GM19455 (cell line): ENCODE data around the gene TLR6.
"Not testable (repeated sequence)": the region's sequence is repeated elsewhere in the genome, so short reads cannot be mapped to it uniquely, and the experiment has no call there.

Experiments
- ATAC-seq: cut with Tn5 transposase; IDR thresholded peaks from one replicate; pipeline ENCODE4 v1.9.1; 2021; ENCODE audit not compliant: unreplicated experiment

Gene TLR6

DNA sequence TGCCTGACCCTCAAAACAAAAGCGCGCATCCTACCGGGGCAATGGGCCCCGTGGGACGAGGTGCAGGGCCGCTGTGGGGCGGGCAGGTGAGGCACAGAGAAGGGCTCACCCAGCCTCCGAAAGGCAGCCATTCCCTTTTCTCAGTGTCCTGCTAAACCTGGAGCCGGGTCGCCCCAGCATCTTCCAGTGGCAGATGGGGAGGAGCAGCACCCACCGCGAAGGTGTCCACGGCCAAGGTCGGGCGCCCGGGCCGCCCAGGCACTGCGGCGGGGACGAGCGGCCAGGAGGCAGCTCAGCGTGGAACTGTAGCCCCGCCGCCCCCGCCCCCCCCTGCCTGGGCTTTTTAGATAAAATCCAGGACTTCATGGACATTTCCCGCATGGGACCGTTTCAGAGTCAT lies 32.9 kb downstream of the TLR6 start:
- no peak for ATAC-seq

DNA sequence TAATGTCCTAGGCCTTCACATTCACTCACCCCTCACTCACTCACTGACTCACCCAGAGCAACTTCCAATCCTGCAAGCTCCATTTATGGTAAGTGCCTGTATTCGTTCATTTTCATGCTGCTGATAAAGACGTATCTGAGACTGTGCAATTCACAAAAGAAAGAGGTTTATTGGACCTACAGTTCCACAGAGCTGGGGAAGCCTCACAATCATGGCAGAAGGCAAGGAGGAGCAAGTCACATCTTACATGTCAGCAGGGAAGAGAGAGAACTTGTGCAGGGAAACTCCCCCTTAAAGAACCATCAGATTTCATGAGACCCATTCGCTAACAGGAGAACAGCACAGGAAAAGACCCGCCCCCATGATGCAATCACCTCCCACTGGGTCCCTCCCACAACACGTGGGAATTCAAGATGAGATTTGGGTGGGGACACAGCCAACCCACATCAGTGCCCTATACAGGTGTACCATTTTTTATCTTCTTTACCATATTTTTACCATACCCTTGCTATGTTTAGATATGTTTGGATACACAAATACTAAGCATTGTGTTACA lies 33.8 kb downstream of the TLR6 start:
- no peak for ATAC-seq

DNA sequence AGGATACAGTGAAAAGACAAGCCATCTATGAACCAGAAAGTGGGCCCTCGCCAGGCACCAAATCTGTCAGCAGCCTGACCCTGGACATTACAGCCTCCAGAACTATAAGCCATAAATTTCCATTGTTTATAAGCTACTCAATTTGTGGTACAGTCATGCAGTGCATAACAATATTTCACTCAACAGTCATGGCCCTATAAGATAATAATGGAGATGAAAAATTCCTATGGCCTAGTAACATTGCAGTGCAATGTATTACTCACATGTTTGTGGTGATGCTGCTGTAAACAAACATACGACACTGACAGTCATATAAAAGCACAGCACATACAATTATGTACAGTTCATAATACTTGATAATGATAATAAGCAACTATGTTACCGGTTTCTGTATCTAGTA lies 34.9 kb downstream of the TLR6 start:
- no peak for ATAC-seq

DNA sequence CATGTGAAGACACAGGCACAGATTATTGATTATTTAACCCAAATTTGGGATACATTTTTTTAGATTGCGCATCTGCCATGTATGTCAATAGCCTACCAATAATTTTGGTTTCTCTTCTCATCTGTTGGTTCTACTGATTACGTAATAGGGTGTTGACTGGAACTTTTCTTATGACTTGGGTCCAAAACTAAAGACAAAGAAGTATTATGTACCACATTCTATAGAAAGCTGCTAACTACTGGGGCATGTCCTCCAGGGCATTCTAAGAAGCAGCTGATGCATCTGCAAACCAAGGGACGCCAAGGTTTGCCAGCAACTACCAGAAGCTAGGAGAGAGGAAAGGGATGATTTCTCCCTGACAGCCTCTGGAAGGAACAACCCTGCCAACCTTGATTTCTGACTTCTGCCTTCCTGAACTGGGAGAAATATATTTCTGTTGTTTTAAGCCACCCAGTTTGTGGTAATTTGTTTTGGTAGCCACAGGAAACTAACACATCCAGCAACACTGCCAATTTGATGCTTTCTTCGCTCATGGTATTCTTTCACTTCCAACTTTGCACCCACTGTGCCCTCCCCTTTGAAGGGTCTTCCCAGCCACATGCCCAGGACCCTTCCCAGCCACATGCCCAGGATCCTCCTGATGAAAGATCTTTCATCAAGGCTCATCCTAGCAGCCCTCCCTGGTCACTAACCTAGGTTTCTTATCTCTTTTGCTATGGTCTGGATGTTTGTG lies 36.1 kb downstream of the TLR6 start:
- no peak for ATAC-seq

DNA sequence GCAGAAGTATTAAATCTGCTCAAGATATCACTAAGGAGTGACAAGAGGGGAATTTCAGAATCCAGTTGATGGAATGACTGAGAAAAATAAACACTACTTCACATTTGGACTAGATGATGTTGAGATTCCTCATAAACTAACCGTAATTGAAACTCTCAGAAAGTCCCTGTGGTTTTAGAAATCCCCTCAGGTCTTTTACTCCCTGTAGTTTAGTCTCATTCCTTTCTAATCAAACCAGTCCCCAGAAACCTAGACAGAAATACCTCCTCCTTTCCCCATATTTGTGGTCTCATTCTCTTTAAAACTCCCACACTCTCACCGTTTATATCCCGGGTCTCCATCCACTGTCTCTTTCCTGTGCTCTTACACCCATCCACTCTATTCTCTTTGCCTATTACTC lies 37.0 kb downstream of the TLR6 start:
- no peak for ATAC-seq

GRCh38 chr4:38818441-38818976 lies 38.1 kb downstream of the TLR6 start:
- ATAC-seq: no peak

- ATAC-seq: no peak
These were observed 40.5 kb downstream of the TLR6 start for GRCh38 chr4:38815885-38816782.

DNA sequence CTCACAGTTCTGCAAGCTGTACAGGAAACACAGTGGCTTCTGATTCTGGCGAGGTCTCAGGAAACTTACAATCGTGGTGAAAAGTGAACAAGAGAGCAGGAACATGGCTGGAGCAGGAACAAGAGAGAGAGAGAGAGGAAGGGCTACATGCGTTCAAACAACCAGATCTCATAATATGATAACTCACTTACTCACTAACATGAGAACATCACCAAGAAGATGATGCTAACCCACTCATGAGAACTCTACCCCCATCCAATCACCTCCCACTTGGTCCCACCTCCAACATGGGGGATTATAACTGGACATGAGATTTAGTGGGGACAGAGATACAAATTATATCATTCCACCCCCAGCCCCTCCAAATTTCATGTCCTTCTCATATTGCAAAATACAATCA lies 42.2 kb downstream of the TLR6 start:
- no peak for ATAC-seq

DNA sequence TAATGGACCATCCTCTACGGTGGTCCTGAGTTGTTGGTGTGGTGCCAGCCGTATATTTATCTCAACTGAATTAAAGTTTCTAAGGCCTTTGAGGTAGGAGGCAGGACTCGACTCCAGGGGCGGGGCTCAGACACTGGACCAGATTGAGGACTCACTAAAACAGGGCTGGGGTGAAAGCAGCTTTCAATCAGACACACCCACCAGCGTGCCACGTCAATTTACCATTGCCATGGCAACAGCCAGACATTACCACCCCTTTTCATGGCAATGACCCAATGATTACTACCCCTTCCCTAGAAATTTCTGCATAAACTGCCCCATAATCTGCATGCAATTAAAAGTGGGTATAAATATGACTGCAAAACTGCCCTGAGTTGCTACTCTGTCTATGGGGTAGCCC lies 45.3 kb downstream of the TLR6 start:
- ATAC-seq: no peak

DNA sequence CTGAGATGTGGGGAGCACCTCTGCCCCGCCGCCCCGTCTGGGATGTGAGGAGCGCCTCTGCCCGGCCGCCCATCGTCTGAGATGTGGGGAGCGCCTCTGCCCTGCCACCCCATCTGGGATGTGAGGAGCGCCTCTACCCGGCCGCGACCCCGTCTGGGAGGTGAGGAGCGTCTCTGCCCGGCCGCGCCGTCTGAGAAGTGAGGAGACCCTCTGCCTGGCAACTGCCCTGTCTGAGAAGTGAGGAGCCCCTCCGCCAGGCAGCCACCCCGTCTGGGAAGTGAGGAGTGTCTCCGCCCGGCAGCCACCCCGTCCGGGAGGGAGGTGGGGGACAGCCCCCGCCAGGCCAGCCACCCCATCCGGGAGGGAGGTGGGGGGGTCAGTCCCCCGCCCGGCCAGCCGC lies 49.2 kb downstream of the TLR6 start:
- not testable (repeated sequence) for ATAC-seq

GRCh38 chr4:38806251-38806650 lies 50.4 kb downstream of the TLR6 start:
- not testable (repeated sequence) for ATAC-seq

DNA sequence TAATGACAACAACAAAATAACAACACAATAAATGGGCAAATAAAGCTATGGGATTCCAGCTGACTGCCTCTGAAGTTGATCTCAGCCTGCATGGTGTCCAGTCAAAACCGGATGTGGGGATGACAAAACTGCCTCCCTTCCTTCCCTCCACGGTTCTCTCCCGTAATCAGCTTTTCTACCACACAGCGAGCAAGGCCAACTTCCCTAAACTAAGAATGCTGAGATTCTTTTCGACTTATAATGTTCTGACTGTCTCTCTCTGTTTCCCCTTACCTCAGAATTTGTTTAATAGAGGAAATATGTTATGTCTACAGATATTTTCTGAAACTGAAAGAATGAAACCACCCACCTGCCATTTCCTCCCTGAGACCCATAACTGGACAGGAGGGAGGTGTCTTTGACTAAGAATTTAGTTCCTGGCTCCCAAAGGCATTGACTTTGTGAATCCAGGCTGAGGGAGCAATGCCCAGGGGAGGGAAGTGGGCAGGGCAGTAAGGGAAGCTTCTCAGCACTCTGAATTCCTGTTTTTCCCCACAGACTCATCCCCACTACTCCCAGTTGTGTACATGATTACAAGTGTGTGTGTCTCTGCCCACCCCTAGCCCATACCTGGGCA lies 51.0 kb downstream of the TLR6 start:
- ATAC-seq: peak; percentile 84

DNA sequence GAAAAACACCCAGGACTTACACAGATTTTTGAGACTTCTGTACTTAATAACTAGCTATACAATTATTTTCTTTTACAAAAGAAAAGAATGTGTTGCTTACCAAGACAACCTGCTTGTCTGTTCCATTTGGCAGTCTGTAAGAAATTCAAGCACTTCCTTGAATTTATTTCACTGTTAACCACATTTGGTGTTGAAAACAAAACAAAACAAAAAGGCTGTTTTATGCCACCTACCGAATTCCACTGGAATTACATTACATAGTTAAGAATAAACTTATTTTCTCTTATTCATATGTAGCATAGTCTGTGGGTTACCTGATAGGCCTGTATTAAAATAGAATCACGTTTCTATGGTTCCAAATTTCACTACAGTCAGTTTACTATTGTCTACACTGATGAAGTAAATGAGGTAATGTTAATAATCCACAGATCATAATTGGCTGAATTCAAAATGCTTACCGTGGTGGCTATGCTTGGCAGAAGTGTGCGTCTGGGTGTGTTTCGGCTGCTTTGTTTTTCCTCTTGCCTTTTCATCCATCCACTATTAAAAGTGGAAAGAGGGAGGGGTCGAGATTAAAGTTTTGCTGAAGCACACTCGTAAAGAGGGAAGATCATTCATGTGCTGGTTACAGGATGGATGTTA lies 51.8 kb downstream of the TLR6 start, which contains the start of gene TLR1:
TLR1 (minus strand) TSS at position 138 of the 642 bp plus-strand sequence. CDS start 5,960 bp downstream, outside the sequence.
- ATAC-seq: peak; percentile 27

- peak; percentile 57 for ATAC-seq
These were observed 52.6 kb downstream of the TLR6 start for GRCh38 chr4:38803833-38804653.

DNA sequence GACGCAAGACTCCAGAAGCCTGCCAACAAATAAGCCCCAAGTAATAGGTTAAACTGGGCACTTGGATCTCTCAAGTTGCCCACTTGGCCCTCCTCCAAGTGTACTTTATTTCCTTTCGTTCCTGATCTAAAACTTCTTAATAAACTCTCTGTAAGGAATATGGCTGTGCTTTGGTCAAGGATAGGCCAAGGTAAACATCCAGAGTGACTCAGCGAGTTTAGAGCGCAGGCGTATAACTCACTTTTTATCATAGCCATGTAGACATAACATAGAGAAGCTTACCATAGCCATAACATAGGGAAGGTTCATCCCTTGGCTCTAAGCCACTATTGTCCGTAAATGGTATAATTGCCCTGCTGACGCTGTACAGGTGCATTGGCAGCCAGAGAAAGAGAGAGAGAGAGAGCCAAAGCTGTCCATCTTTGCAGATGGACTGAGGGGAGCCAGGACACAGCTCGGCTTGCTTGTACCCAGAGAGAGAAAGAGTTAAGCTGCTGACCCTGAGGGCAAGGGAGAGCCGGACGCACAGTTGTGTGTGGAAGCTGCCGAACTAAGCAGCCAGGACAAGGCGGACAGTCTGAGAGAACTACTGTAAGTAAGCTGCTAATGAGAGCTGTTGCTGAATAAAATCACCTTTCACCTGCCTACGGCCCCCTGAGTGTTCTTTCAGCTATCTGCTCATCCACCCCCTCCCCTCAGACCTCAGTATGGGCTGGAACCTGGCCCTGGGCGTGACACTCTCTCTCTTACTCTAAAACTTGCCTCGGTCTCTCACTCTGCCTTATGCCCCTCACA lies 53.9 kb downstream of the TLR6 start:
- ATAC-seq: no peak

- ATAC-seq: no peak
These were observed 55.6 kb downstream of the TLR6 start for GRCh38 chr4:38800961-38801450.

DNA sequence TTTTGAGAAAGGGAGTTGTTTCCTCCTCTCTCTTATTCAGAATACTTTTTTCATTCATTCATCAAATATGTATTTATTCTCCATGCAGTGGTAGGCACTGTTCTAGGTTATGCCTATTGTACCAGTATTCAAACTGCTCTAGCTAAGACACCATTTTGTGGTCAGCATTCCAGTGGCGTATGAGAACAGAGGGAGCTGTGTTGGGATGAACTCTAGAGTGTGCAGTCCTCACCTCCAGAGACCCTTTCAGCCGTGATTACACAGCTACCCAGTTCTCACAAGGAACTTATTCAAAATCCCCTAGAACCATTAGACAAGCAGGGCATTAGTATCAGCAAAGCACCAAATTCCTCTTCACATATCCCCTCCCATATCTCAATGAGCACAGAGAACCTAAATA lies 56.3 kb downstream of the TLR6 start:
- no peak for ATAC-seq

DNA sequence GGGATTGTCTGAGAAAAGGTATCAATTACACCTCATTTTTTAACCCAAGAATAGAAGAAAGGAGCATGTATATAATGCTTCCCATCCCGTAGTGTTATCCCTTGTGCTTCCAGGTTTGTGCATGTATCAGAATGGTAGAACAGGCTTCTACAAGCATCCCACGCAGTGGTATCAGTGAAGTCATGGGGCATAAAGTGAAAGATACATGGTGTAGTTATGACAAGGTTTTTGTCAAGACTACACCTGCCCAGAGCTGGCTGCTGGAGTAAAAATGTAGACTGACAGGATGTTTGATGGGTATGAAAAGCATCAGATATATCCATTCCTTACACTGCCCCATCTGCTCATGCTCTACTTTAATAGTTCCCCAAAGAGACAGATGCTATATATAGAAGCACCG lies 61.5 kb downstream of the TLR6 start:
- ATAC-seq: no peak

DNA sequence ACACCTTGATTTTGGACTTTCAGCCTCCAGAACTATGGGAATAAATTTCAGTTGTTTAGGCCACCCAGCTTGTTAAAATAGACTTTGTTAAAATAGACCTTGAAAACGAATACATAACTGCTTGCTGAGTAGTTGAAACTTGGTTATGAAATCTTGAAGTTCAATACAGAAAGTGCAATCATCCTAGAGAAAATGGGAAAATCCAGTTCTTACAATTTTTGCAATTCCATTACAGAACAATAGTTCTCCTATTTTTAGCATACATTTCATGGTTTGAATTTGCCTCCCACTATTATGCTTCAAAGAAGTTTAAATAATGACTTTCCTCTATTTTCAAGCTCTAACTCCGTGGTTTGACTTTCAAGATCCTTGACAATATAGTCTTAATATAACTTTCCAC lies 62.6 kb downstream of the TLR6 start:
- ATAC-seq: no peak
